HG03565 (cell line): Measurements from ENCODE around the gene RABAC1.

Experiments
- ATAC-seq: cut with Tn5 transposase; IDR thresholded peaks from one replicate; pipeline ENCODE4 v1.9.1; 2021; ENCODE audit warnings: mild to moderate bottlenecking, moderate library complexity; ENCODE audit not compliant: unreplicated experiment

Gene RABAC1

DNA sequence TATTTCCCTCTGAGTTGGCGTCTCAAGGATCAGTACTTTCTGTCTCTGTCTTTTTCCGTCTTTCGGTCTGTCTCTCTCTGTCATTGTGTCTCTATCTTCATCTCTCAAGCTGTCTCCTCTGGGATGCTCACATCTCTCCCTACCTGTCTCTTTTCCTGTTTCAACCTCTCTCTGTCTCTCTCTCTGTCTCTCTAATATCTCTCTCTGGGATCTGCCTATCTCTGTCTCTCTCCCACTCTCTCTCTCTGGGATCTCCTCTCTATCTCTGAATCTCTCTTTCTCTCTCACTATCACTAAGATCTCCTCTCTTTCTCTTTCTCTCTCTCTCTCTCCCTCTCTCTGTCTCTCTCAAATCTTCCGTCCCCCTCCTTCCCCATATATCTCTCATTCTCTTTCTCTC, 30.9 kb upstream of the RABAC1 start:
- ATAC-seq, result no peak

DNA sequence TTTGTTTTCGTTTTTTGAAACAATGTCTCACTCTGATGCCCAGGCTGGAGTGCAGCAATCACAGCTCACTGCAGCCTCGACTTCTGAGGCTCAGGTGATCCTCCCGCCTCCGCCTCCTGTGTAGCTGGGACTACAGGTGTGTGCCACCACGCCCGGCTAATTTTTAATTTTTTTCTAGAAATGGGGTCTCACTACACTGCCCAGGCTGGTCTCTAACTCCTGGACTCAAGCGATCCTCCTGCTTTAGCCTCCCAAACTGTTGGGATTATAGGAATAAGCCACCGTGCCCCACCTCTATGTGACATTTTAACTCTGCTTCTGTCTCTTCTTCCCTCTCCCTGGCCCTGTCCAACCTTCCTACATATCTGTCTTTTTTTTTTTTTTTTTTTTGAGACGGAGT, 29.8 kb upstream of the RABAC1 start:
- ATAC-seq, result no peak

DNA sequence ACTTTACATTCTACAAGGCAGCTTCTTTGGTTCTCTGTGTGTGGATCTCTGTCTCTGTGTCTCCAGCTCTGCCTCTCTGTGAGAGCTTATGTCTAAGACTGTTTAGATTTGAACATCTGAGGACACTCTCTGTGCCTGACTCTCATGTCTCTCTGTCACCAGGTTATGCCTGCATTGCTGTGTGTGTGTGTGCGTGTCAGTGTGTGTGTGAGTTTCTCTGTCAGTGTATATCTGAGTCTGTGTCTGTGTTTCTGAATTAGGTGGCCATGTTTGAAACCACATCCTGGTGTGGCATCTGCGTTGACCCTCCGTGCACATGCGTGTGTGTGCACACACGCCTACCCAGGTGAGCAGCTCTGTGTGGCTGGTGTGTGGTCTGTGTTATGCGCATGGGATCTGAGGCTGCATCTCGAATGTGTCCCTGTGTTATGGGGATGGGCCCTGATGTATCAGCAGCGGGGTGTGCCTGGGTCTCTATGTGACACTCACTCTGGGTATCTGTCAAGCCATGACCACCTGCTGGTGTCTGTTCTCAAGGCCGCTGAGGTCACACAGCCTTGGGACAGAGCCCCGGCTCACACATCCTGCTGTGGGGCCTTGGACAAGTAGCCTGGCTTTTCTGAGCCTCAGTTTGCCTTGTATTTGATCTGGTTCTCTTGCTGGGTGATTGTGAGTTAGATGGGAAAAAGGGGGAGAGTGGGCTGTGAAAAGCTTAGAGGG, 28.2 kb upstream of the RABAC1 start:
- ATAC-seq, result no peak

DNA sequence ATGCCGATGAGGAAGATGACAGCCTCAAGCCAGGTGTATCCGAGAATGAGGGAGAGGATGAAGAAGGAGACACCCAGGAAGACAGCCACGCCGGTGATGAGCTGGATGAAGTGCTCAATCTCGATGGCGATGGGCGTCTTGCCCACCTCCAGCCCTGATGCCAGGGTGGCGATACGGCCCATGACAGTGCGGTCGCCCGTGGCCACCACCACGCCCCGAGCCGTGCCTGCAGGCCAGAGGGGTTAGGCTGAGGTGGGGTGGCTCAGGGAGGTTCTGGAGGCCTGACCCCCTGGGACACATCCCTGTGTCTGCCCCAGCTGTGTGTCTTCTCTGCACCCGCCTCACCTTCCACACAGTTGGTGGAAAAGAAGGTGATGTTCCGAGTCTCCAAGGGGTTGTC, 25.8 kb upstream of the RABAC1 start:
- ATAC-seq, result no peak

DNA sequence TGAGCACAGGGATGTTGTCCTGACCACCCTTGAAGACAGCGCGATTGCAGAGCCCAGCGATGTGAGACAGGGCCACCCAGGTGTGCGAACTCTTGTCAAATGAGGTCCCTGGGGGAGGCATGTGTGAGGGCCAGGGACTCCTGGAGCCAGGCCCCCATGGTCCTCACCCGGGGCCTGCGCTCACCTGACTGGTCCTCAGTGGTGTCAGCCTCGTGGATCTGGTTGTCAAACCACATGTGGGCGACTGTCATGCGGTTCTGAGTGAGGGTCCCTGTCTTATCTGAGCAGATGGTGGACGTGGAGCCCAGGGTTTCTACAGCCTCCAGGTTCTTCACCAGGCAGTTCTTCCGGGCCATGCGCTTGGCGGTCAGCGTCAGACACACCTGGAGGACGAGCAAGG, 22.6 kb upstream of the RABAC1 start:
- ATAC-seq, result no peak

DNA sequence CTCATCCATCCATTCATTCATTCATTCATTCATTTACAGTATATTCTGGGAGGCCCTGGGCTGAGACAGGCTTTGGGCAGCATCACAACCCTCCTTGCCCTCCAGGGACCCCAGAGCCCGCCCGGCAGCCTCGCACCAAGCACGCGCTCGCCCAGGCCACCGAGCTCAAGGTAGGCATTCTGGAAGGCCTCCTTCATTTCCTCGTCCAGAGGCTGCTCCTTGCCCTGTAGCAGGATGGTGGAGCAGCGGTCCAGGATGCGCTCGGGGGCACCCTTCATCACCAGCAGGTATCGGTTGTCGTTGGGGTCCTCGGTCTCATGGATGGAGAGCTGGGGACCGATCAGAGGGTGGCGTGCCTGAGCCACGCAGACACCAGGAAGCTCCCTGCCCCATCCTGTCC, 19.3 kb upstream of the RABAC1 start:
- ATAC-seq, result no peak

DNA sequence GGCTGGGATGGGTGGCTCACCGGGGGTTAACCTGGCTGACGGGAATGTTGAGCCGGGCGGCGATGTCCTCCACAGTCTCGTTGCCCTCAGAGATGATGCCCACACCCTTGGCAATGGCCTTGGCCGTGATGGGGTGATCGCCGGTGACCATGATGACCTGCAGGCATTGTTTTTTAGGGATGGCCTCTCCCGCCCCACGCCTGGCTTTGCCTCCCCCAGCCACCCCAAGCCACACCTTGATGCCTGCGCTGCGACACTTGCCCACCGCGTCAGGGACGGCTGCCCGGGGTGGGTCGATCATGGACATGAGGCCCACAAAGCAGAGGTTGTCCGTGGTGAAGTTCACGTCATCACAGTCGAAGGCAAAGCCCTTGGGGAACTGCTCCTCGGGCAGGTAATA, 18.8 kb upstream of the RABAC1 start:
- ATAC-seq, result no peak

DNA sequence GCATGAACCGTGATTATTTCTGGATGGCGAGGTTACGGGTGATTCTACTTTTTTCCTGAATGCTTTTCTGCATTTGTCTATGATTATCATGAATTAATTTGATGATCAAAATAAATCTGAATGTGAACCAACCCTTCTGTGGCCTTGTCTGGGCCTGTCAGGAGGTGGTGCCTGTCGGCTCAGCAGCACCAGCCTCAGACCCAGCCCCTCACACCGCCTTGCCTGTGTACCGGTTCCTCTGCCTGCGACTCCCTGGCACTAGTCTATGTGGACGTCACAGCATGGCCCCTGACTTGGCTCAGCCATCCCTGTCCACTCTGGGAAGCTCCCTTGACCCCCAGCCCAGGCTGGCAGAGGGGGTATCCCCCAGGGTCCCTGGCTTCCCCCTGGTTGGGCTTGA, 15.5 kb upstream of the RABAC1 start:
- no peak for ATAC-seq

DNA sequence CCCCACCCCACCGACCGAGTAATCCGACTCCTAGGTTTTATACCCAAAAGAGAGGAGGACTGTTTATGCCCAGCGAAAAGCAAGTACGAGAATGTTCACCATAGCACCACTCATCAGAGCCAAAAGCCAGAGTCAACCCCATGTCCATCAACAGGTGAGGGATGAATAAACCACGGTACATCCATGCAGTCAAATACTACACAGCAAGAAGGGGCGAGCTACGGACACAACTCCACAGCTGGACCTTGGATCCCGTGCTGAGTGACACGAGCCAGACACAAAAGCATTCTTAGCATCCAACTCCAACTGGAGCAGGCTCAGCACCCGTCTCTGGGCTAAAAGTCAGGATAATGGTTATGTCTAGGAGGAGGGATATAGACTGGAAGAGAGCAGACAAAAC, 12.2 kb upstream of the RABAC1 start:
- no peak for ATAC-seq

DNA sequence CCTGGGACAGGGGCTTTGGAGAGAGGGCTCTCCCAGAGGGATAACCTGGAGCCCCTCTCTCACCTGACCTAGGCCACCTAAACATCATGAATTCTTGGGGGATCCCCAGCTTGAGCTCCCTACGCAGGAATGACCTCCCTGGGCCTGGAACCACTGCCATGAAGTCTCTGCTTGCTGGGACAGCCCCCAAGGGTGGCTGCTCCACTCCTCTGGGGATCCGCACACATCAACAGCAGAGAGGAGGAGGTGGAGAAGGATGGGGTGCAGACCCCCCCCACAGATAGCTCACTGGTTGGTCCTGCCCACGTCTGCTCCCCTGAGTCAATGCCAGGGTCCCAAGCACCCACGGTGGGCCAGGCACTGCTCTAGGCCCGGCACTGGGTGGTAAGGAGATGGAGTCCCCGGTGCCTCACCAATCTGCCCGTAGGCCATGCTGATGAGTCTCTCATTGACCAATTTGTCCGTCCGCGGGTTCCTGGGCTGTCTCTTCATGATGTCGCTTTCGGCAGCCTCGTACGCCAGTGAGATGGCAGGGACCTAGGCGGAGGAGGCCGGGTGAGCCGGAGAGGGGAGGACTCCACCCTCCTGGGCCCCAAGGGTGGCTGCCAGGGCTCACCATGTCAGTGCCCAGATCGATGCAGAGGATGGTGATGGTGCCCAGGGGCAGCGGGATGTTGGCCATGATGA, 10.8 kb upstream of the RABAC1 start:
- no peak for ATAC-seq

DNA sequence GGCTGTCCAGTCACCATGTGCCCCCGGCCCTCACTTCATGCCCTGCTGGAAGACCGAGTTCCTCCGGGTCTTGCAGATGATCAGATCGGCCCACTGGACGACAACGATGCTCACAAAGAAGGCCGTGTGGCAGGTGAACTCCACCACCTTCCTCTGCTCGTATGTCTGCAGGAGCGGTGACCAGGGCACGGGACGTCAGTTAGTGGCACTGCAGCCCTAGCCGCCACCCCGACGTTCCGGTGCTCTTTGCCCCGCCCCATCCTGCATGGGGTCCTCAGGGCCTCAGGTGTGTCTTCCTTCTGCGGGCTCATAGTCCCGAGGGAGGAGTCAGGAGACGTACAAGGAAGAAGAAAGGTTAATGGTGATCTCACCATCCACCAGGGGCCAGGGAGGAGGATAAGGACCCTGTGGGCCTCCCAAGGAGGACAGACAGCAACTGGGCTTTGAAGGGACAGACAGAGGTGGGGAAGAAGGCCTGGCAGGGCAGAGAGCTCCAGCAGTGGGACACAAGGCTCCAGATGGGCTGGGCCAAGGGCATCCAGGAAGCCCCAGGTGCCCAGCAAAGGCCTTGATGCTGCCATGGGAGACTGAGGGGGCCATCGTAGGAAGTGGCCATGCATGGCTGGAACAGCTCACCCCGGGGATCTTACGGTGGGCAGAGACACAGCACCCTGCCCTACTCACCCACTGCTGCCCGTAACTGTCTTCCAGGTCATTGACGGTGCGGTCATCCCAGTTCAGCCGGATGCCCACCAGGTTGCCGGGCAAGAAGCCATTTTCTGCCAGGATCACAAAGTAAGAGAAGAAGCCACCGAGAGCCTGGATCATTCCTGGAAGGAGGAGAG, 9.9 kb upstream of the RABAC1 start:
- no peak for ATAC-seq

DNA sequence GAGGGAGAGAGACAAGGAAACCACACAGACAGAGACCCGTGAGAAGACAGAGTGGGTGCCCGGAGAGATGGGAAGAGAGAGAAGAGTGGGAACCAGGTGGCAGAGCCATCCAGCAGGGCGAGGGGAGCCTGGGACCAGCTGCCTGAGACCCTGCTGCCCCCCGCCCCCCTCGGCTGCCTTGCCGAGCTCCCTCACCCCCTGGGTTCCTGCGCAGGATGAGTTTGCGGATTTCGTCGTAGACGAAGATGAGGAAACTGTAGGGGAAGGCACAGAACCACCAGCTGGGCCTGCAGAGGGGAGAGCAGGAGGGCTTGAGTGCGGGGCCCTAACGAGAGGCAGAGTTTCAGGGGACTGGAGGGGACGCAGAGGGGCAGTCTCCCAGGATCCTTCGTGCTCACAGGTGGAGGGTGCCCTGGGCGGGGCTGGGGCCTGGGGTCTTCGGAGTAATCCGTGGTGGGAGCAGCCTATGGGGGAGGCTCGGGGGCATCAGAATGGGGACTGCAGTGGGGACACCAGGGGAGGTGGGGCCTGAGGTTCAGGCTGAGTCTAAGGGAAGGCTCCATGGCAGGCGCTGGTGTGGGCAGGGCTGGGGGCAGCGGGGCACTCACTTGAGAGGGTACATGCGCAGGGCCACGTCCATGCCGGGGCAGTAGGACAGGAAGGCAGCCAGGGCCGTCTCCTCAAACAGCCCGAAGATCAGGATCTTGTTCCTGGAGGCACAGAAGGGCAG, 8.1 kb upstream of the RABAC1 start:
- ATAC-seq, result no peak

DNA sequence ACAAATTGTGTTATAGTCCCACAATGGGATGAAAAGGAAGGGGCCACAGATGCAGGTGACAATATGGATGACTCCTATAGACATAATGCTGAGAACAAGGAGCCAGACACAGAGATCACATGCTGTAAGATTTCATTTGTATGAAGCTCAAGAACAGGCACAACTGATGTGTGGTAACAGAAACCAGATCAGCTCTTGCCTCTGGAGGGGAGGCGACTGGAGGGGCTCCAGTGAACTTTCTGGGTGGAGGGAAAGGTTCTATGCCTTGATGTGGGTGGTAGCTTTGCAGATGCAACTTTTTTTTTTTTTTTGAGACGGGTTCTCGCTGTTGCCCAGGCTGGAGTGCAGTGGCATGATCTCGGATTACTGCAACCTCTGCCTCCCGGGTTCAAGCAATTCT, 6.0 kb upstream of the RABAC1 start:
- no peak for ATAC-seq

DNA sequence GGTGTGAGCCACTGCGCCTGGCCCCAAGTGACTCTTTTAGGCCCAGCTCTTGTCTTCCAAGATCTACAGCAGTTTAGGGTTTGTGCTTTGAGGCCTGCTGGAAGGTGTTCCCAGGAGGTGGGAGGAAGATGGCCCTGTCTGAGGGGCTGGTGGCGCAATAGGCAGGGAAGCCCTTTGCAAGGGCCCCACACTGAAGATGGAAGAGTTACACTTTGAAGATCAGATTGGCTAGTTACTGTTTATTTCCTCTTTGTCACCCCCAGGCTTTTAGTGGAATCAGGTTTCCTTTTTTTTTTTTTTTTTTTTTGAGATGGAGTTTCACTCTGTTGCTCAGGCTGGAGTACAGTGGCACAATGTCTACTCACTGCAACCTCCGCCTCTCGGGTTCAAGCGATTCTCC, 1.9 kb upstream of the RABAC1 start:
- no peak for ATAC-seq

DNA sequence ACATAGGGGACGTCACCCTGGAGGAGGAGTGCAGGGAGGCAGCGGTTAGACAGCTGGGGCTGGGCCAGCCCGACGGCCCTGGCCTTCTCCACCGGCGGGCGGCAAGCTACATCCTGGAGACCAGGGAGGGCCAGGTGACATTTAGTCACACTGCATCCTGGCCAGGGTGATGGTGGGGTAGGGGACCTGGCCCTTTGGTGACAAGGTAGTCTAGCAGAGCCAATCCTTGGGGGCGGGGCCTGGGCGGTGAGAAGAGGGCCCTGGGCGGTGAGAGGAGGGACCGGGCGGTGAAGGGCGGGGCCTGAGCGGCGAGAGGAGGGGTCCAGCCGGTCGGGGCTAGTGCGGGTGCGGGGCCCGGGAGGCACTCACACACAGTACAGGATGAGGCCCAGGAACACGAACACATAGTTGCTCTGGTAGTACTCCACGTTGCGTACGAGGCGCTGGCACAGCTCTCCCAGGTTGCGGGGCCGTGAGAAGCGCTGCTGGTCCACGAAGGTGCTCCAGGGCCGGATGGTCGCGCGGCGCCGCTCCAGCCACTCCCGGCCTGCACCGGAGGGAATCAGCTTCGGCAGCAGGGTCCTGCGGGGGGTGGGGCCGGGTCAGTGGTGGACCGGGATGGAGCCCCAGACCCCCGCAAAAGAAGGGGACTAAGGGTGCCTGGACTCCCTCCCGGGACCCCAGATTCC, 610 bp downstream of the RABAC1 start:
- ATAC-seq, result no peak

DNA sequence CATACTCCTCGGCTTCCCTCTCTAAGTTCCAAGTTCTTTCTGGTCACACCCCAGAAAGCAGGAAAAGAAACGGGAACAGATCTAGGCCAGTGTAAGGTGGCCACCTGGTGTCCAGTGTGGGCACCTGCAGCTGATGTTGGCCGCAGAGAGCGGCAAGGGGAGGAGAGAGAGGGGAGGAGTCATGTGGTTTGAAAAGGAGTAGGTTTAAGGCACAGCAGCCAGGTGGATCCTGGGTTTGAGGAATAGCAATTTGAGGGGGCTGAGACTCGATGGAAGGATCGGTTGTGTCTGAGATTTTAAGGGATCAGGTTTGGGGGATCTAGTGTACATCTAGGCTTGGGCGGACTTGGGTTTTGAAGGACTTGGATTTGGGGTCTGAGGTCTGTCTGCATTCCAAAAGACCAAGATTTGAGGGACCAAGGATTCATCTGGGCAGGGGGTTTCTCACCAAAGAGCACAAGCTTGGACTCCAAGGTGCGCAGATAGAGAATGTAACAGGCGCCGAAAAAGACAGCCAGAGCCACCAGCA, 1.2 kb downstream of the RABAC1 start:
- ATAC-seq, result no peak

DNA sequence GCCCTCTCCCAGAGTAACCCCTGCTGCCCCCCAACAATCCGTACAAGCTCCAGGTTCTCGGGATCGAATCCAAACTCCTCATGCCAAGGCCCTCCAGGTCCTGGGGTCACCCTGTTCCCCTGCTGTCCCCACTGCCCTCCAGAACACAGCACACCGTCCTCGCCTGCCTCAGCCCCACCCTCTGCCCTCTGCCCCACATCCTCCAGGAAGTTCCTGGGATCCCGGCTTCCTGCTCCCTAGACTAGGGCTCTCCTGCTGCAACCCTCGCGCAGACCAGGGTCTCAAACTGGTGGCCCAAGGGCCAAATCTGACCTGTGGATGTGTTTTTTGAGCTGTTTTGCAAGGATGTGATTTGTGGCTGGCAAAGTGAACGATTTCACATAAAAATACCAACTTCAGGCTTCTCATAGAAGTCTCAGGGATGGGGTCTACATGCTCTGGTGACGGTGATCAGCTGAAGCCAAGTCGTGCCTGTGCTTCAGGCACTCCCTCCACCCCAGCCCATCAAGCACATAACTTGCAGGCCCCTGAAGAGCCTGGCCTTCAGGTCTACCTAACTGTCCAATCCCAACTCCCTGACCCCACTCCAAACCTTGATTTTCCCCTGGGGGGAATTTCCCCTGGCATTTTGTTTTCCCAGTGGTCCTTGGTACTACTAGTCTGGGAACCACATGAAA, 1.8 kb downstream of the RABAC1 start:
- no peak for ATAC-seq

DNA sequence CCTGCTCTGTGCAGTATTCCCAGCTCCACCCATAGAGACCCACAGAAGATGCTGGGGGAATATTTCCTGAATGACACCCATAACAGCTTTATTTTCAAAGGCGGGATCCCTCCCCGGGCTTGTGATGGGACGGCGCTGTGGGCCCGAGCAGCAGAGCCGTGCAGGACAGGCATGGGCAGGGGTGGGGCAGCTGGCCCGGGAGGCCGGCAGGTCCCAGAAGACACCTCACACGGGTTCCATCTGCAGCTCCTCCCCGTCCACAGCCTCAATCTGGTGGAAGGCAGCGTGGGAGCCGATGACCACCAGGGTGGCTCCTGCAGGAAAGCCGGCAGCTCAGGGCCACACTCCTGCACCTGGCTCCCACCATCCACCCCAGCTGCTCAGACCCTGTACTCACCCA, 2.5 kb downstream of the RABAC1 start:
- ATAC-seq, result no peak

DNA sequence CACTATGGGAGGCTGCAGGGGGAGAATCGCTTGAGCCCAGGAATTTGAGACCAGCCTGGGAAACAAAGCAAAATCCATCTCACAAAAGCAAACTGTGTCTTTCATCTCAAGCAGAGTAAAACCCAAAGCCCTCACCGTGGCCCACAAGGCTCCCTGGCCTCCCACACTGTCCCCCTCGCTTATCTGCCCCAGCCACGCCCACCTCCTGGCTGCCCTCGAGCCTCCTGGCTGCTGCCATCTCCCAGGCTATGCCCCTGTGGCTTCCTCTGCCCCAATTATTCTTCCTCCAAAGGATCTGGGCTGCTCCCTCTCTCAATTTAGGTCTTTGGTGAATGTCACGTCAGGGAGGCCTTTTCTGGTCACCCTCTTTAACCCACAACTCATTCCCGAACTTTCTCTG, 3.6 kb downstream of the RABAC1 start:
- no peak for ATAC-seq

DNA sequence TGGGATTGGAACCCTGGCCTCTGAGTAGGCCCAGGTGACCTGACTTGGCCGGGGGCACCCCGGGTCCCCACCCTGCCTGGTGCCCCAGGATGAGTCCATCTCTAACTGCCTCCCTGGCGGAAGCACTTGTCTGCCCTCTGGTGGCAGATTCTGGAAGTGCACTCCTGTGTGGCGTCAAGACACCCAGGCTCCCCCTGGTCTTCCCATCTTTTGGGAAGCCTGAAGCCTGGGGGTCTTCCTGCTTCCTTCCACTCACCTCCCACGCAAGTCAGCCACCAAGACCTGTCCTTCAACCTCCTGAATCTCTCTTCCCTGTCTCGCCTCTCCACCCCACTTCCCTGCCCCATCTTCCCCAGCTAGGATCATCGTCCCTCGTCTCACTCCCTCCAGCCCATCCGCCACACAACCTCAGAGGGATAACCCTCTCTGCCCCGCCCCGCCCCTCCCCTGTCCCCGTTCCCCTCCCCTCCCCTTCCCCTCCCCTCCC, 7.4 kb downstream of the RABAC1 start:
- ATAC-seq, result no peak
